ENCODE data around the gene DRGX.

DRGX gene

DNA sequence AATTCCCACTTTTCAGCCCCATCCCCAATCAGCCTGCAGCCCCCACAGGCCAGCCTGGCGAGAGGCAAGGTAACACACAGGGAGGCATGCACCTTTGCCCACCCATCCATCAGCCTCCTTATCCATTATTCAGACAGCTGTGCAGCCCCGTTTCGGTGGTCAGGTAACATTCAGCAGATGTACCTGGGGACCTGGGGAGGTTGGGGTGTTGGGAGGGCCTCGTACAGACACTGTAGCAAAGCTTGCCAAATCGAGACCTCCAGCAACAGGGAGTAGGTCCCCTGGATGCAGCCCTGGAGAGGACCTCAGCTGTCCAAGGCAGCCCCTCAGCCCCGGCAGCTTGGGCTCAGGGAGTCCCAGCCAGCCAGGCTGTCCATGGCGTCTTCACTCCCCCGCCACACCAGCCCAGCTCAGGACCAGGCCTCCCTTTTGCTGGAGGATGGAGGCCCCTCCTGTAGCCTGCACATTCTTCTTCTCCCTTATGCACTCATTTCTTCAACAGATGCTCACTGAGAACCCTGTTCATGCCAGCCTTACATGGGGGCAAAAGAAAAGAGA is 8.5 kb upstream of the DRGX start:
- no peak for TF ChIP-seq CTCF (IDR thresholded peaks at IDR 0.05; ENCODE audit: low read depth, low read length, missing control alignments)
- DNase-seq, result no peak
- Histone ChIP-seq H3K27me3 (replicated peaks) (peaks cover 34% of the 10 kb centered on the region), H3K4me3 (ENCODE audit: low read depth, low read length) (no peak overlapping the region), H3K36me3 (replicated peaks) (no peaks in the 10 kb centered on the region), H3K27ac (no peak overlapping the region)
- in situ Hi-C loops (cut with HindIII; ENCODE audit: low pct_ligation_motif_present, low sequenced_read_pairs), result no loop called here

DNA sequence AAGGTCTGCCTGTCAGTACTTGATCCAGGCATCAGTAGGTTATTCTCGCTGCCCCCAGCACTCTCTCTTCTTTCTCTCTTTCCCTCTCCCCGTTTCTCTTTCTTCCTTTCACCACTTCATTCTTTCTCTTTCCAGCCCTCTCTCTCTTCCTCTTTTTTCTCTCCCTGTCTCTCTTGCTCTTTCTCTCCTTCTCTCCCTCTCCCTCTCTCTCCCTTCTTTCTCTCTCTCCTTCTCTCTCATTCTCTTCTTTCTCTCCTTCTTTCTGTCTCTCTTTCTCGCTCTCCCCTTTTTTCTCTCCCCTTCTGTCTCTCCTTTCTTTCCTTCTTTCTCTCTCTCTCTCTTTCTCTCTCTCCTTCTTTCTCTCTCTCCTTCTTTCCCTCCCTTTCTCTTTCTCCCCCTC is 7.5 kb upstream of the DRGX start:
- in situ Hi-C loops (cut with HindIII; ENCODE audit: low pct_ligation_motif_present, low sequenced_read_pairs), result no loop called here
- peaks cover 43% of the 10 kb centered on the region for H3K27me3 ChIP-seq (replicated peaks)
- no peaks in the 10 kb centered on the region for H3K36me3 ChIP-seq (replicated peaks)
- no peak overlapping the region for H3K4me3 ChIP-seq (ENCODE audit: low read depth, low read length)
- H3K27ac ChIP-seq, result no peak overlapping the region
- no peak for TF ChIP-seq CTCF (IDR thresholded peaks at IDR 0.05; ENCODE audit: low read depth, low read length, missing control alignments)
- no peak for DNase-seq

DNA sequence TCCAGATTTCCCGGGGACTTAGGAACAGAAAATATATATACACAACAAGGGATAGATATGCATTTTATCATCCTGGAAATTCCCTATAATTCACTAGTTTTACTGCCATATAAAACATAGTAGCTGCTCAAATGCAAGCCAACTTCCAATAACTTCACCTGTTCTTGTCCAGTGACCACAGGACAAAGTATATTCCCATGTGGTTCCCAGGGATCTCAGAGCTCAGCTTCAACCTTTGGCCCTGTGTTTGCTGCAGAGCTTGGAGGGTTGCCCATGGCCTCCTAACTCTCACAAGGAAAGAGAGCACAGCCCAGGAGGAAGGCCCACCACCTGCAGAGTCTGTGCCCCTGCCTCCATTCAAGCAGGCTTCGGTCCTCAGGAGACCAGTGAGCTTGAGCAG is 4.5 kb upstream of the DRGX start:
- peaks cover 70% of the 10 kb centered on the region for H3K27me3 ChIP-seq (replicated peaks)
- no peak for DNase-seq
- H3K4me3 ChIP-seq (ENCODE audit: low read depth, low read length), result no peak overlapping the region
- in situ Hi-C loops (cut with HindIII; ENCODE audit: low pct_ligation_motif_present, low sequenced_read_pairs), result no loop called here
- TF ChIP-seq CTCF (IDR thresholded peaks at IDR 0.05; ENCODE audit: low read depth, low read length, missing control alignments), result no peak
- H3K36me3 ChIP-seq (replicated peaks), result no peaks in the 10 kb centered on the region
- H3K27ac ChIP-seq, result no peak overlapping the region

DNA sequence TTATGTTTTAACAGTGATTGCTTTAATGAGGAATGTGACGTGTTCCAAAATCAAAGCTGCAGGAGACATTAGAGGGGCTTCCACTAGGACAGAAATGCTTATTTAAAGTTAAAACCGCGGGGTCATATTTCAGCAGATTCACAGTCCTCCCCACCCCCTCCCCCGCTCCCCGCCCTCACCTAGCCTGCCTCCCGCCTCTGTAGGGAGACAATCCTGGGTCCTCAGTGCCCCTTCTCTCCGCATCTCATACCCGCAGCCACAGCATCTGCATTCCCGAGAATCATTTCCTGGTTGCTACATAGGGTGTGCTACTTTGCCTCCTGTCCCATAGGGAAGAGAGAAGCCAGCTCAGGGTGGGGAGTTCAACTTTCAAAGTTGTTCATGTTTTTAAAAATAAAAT is 3.1 kb upstream of the DRGX start:
- in situ Hi-C loops (cut with HindIII; ENCODE audit: low pct_ligation_motif_present, low sequenced_read_pairs), result no loop called here
- no peak for TF ChIP-seq CTCF (IDR thresholded peaks at IDR 0.05; ENCODE audit: low read depth, low read length, missing control alignments)
- H3K27me3 ChIP-seq (replicated peaks), result peaks cover 79% of the 10 kb centered on the region
- no peak overlapping the region for H3K4me3 ChIP-seq (ENCODE audit: low read depth, low read length)
- no peak for DNase-seq
- no peaks in the 10 kb centered on the region for H3K36me3 ChIP-seq (replicated peaks)
- no peak overlapping the region for H3K27ac ChIP-seq

DNA sequence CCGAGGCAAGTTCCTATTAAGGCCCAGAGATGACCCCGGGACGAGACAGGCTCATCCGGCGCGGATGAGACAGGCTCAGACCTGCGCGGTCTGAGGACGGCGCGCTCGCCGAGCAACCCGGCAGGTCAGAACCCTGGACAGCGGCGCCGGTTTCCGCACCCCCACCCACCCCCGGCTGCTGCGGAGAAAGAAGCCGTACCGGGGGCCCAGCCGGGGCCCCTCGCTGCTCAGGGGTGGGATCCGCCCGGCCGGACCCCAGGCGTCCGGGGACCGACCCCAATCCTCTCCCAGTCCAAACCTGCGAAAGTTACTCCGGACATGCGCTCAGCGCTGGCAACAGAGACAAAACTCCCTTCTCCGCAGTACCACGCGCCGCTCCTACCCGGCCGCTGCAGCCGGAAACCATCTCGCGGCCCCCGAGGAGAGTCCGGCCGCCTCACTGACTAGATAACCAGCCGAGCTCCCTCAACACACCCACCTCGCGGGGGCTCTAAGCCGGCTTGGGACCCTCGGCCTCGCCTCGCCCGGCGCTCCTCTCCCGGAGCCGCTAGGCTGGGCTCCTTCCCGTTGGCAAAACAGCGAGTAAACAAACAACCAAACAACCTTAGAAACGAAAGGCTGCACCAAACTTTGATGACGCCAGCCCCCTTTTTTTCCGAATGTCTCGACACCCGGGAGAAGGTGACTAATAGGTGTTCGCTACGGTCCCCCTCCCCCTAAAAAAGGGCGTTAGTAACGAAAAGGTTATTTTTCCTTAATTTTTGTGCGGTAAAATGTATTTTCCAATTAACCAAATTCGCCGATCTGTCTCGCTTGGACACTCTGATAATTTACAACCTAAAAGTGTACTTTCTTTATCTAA is 2.3 kb upstream of the DRGX start:
- no peak overlapping the region for H3K27ac ChIP-seq
- H3K36me3 ChIP-seq (replicated peaks), result no peaks in the 10 kb centered on the region
- peak; percentile 24 for DNase-seq
- peaks cover 84% of the 10 kb centered on the region for H3K27me3 ChIP-seq (replicated peaks)
- no peak for TF ChIP-seq CTCF (IDR thresholded peaks at IDR 0.05; ENCODE audit: low read depth, low read length, missing control alignments)
- no peak overlapping the region for H3K4me3 ChIP-seq (ENCODE audit: low read depth, low read length)
- in situ Hi-C loops (cut with HindIII; ENCODE audit: low pct_ligation_motif_present, low sequenced_read_pairs), result no loop called here

Data from brain microvascular endothelial cell (primary cell).